Activated T-cell treated with anti-CD3 and anti-CD28 coated beads, Interleukin-2, amount 50 U/mL, for 1 hour (primary cell): ENCODE results near the gene HCLS1.
"Not testable (repeated sequence)": the region's sequence is repeated elsewhere in the genome, so short reads cannot be mapped to it uniquely, and the experiment has no call there.

Source experiments
- DNase-seq: peaks from one replicate; pipeline ENCODE4 v3.0.0-alpha.2; 2020

HCLS1 gene

GRCh38 chr3:121654493-121655385 lies 6.0 kb downstream of the HCLS1 start:
- DNase-seq: no peak

GRCh38 chr3:121651684-121652083 lies 9.0 kb downstream of the HCLS1 start:
- no peak for DNase-seq

GRCh38 chr3:121649645-121650044 lies 11.1 kb downstream of the HCLS1 start:
- DNase-seq: no peak

- no peak for DNase-seq
These were observed 12.3 kb downstream of the HCLS1 start for GRCh38 chr3:121648219-121648958.

- DNase-seq: no peak
These were observed 15.6 kb downstream of the HCLS1 start for GRCh38 chr3:121645054-121645453.

GRCh38 chr3:121642601-121643314 lies 17.9 kb downstream of the HCLS1 start:
- DNase-seq: no peak

GRCh38 chr3:121641127-121641526 lies 19.6 kb downstream of the HCLS1 start:
- DNase-seq: no peak

- DNase-seq: no peak
These were observed 22.8 kb downstream of the HCLS1 start for GRCh38 chr3:121637922-121638321.

- DNase-seq: no peak
These were observed 30.3 kb downstream of the HCLS1 start for GRCh38 chr3:121630355-121630754.

- no peak for DNase-seq
These were observed 31.1 kb downstream of the HCLS1 start for GRCh38 chr3:121629601-121630000.

- DNase-seq: no peak
These were observed 33.1 kb downstream of the HCLS1 start for GRCh38 chr3:121627622-121628021.

GRCh38 chr3:121627211-121627610 lies 33.5 kb downstream of the HCLS1 start:
- DNase-seq: no peak

GRCh38 chr3:121626495-121626894 lies 34.2 kb downstream of the HCLS1 start:
- DNase-seq: no peak

- no peak for DNase-seq
These were observed 36.4 kb downstream of the HCLS1 start for GRCh38 chr3:121624147-121624899.

GRCh38 chr3:121621491-121621890 lies 39.2 kb downstream of the HCLS1 start:
- DNase-seq: no peak

- no peak for DNase-seq
These were observed 41.0 kb downstream of the HCLS1 start for GRCh38 chr3:121619691-121620090.

GRCh38 chr3:121606106-121606505 lies 54.6 kb downstream of the HCLS1 start:
- DNase-seq: no peak

GRCh38 chr3:121604759-121605158 lies 55.9 kb downstream of the HCLS1 start:
- DNase-seq: no peak

GRCh38 chr3:121601212-121601812 lies 59.4 kb downstream of the HCLS1 start:
- no peak for DNase-seq

GRCh38 chr3:121599900-121600299 lies 60.8 kb downstream of the HCLS1 start:
- DNase-seq: not testable (repeated sequence)

GRCh38 chr3:121598564-121598963 lies 62.1 kb downstream of the HCLS1 start:
- DNase-seq: no peak

- no peak for DNase-seq
These were observed 64.8 kb downstream of the HCLS1 start for GRCh38 chr3:121595765-121596406.
